ENCODE measurements around the gene BIRC7.
A peak's percentile ranks its signal among the peaks of the same experiment; 100 is the strongest.

Gene BIRC7

GRCh38 chr20:63226042-63226943 is 9.4 kb upstream of the BIRC7 start:
- TF ChIP-seq, protein P1, sequence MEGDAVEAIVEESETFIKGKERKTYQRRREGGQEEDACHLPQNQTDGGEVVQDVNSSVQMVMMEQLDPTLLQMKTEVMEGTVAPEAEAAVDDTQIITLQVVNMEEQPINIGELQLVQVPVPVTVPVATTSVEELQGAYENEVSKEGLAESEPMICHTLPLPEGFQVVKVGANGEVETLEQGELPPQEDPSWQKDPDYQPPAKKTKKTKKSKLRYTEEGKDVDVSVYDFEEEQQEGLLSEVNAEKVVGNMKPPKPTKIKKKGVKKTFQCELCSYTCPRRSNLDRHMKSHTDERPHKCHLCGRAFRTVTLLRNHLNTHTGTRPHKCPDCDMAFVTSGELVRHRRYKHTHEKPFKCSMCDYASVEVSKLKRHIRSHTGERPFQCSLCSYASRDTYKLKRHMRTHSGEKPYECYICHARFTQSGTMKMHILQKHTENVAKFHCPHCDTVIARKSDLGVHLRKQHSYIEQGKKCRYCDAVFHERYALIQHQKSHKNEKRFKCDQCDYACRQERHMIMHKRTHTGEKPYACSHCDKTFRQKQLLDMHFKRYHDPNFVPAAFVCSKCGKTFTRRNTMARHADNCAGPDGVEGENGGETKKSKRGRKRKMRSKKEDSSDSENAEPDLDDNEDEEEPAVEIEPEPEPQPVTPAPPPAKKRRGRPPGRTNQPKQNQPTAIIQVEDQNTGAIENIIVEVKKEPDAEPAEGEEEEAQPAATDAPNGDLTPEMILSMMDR (conservative IDR thresholded peaks at IDR 0.05), result no peak
- TF ChIP-seq ZFX (IDR thresholded peaks at IDR 0.05), result no peak
- no peak overlapping the region for H3K27ac ChIP-seq

DNA sequence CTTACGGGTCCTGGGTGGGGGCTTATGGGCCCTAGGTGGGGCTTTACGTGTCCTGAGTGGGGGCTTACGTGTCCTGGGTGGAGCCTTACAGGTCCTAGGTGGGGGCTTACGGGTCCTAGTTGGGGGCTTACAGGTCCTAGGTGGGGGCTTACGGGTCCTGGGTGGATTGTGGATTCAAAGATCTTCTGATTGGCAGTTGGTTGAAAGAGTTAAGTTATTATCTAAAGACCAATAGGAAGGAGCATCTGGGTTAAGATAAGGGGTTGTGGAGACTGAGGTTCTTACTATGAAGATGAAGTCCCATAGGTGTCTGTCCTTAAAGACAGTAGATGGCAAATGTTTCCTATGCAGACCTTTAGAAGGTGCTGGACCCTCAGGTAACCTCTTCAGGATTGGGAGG is 8.4 kb upstream of the BIRC7 start:
- no peak overlapping the region for H3K27ac ChIP-seq
- TF ChIP-seq, protein P1 (conservative IDR thresholded peaks at IDR 0.05), result no peak
- TF ChIP-seq ZFX (IDR thresholded peaks at IDR 0.05), result no peak

GRCh38 chr20:63228806-63229205 is 6.9 kb upstream of the BIRC7 start:
- H3K27ac ChIP-seq, result no peak overlapping the region
- TF ChIP-seq, protein P1 (conservative IDR thresholded peaks at IDR 0.05), result no peak
- no peak for TF ChIP-seq ZFX (IDR thresholded peaks at IDR 0.05)

- no peak for TF ChIP-seq ZFX (IDR thresholded peaks at IDR 0.05)
- TF ChIP-seq, protein P1 (conservative IDR thresholded peaks at IDR 0.05), result peak; percentile 74
- H3K27ac ChIP-seq, result no peak overlapping the region
Measured at GRCh38 chr20:63230800-63231268, 4.9 kb upstream of the BIRC7 start.

DNA sequence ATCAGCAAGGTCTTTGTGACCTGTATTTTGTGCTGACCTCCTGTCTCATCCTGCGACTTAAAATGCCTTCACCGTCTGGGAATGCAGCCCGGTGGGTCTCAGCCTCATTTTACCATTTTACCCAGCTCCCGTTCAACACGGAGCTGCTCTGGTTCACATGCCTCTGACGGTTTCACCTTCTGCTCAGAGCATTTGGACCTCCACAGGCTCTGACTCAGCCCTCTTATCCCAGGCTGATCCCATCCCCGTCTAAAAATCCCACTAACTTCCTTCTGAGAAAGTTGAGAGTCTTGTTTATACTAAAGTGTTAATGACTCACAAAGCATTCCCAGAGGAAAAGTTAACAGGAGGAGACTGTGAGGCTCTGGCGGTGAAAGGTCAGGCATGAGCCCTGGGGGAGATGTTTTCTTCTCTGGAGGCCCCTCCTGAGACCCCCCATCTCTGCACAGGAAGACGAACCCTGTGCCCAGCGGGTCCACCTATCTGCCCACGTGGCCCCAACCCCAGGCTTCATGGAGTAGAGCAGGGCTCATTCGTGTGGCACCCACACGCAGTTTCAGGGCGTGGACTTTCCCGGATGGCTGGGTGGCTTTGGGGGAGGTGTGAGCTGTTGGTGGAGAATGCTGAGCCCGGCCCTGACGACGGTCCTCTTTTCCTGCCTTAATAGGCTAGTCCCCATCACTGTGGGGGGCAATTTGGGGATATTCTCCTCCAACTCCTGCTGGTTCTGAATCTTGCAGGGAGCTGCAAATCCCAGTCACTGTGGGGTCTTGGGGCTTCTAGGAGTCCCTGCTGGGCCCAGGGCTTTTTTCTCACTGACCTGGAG is 3.3 kb upstream of the BIRC7 start:
- no peak overlapping the region for H3K27ac ChIP-seq

DNA sequence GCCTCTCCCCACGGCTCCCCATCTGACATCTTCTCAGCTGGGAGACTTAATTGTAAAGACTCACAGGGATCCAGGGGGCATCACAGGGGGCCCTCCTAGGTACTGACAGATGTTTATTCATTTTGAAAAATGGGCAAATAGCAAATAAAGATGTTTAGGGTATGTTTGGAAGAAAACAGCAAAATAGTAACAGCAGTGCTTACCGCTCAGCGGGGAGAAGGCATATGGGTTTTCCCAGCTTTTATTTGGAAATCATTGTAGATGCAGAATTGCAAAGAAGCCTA is 2.7 kb upstream of the BIRC7 start:
- TF ChIP-seq, protein P1 (conservative IDR thresholded peaks at IDR 0.05), result no peak
- TF ChIP-seq ZFX (IDR thresholded peaks at IDR 0.05), result no peak
- no peak overlapping the region for H3K27ac ChIP-seq

More for the DNA sequence above, 3.3 kb upstream of the BIRC7 start:
- no peak for TF ChIP-seq ZFX (IDR thresholded peaks at IDR 0.05)
- TF ChIP-seq, protein P1 (conservative IDR thresholded peaks at IDR 0.05), result no peak

GRCh38 chr20:63233924-63234323 is 1.8 kb upstream of the BIRC7 start:
- no peak overlapping the region for H3K27ac ChIP-seq
- no peak for TF ChIP-seq ZFX (IDR thresholded peaks at IDR 0.05)
- TF ChIP-seq, protein P1 (conservative IDR thresholded peaks at IDR 0.05), result no peak
